ENCODE results near the gene HECTD2.

- TF ChIP-seq CTCF (IDR thresholded peaks at IDR 0.05; ENCODE audit: insufficient read depth, low read length) (no peak), POLR2AphosphoS5 (IDR thresholded peaks at IDR 0.05; ENCODE audit: low read depth) (no peak), GABPA (IDR thresholded peaks at IDR 0.05; ENCODE audit: low read depth) (no peak), REST (IDR thresholded peaks at IDR 0.05; ENCODE audit: insufficient replicate concordance, low read depth) (no peak), SPI1 (IDR thresholded peaks at IDR 0.05; ENCODE audit: borderline replicate concordance, low read depth) (no peak)
Observed at GRCh38 chr10:91555455-91555854, 145.3 kb downstream of the HECTD2 start.

Data from HL-60 (cell line).